Suprapubic skin (tissue), 4 donors: ENCODE measurements around the gene SYPL2. TPM values are rescaled to one million over a fixed set of nuclear protein-coding genes. Genes with fewer than 3 reads are reported as not detected.
A peak's percentile ranks its signal among the peaks of the same experiment; 100 is the strongest.

ENCODE experiments used
- DNase-seq, 2 donors: peaks; one replicate each; pipeline ENCODE4 v3.0.0-alpha.2; 2019; ENCODE audit warnings: low spot score in 2 of 2
- H3K27ac ChIP-seq: fragments of 200-600 bp; sonication (generic); one replicate; pipeline ENCODE4 v1.5.1; 2019
- H3K27me3 ChIP-seq: fragments of 200-600 bp; sonication (generic); one replicate; pipeline ENCODE4 v1.5.1; 2019
- H3K36me3 ChIP-seq: fragments of 200-600 bp; sonication (generic); one replicate; pipeline ENCODE4 v1.5.1; 2019
- H3K4me1 ChIP-seq: fragments of 200-600 bp; sonication (generic); one replicate; pipeline ENCODE4 v1.5.1; 2019
- H3K4me3 ChIP-seq: fragments of 200-600 bp; sonication (generic); one replicate; pipeline ENCODE4 v1.5.1; 2019; ENCODE audit warnings: mild to moderate bottlenecking
- H3K9me3 ChIP-seq: fragments of 200-600 bp; sonication (generic); one replicate; pipeline ENCODE4 v1.5.1; 2019
- CTCF ChIP-seq, 2 donors: fragments of 200-600 bp in 1 of 2; fragments of 450-650 bp in 1 of 2; sonication (generic) in 1 of 2; IDR thresholded peaks; one replicate each; pipeline ENCODE4 v1.5.1; 2016 to 2019; ENCODE audit warnings: antibody characterized with exemption in 2 of 2, mild to moderate bottlenecking in 1 of 2, moderate library complexity in 1 of 2
- EP300 ChIP-seq: sonication (generic); formaldehyde crosslinking; IDR thresholded peaks from one replicate; pipeline ENCODE4 v1.6.1; 2017; ENCODE audit warnings: antibody characterized with exemption
- POLR2A ChIP-seq, 2 donors: fragments of 450-650 bp; IDR thresholded peaks; one replicate each; pipeline ENCODE4 v1.6.1; 2017; ENCODE audit warnings: antibody characterized with exemption in 2 of 2, mild to moderate bottlenecking in 2 of 2, moderate library complexity in 2 of 2
- POLR2AphosphoS5 ChIP-seq, 3 donors: sonication (generic); formaldehyde crosslinking; IDR thresholded peaks; one replicate each; pipeline ENCODE4 v1.6.1; 2017; ENCODE audit warnings: antibody characterized with exemption in 3 of 3
- WGBS: methylation state at CpG from one replicate; pipeline ENCODE4 v1.1.5; 2018; 5-methylcytosine and 5-hydroxymethylcytosine counted together
- total RNA-seq, 4 donors: library from RNA; depleted of rRNA; stranded (reverse); fragments of >200 nt; gene quantifications; one replicate each; pipeline ENCODE4 v1.1.0, GENCODE V29; 2016

Gene SYPL2
- total RNA-seq, 4 donors from 2014 or later: 0.23 to 2.1 (median 0.34) TPM; not detected in 1

GRCh38 chr1:109482242-109482641, 15.9 kb downstream of the SYPL2 start:
- Histone ChIP-seq H3K4me1 (peaks cover 23% of the 10 kb centered on the region), H3K9me3 (no peaks in the 10 kb centered on the region), H3K4me3 (no peak overlapping the region), H3K36me3 (no peaks in the 10 kb centered on the region), H3K27me3 (peaks cover 3% of the 10 kb centered on the region), H3K27ac (no peak overlapping the region)
- DNase-seq: no peak
- TF ChIP-seq EP300: no peak
- no peak for TF ChIP-seq POLR2A (IDR thresholded peaks at IDR 0.05)
- no peak for TF ChIP-seq POLR2AphosphoS5 (IDR thresholded peaks at IDR 0.05)
- no peak for TF ChIP-seq CTCF (IDR thresholded peaks at IDR 0.05)

- DNase-seq: peak in 1 of 2 donors; percentile 80
- Histone ChIP-seq H3K36me3 (peaks cover 6% of the 10 kb centered on the region), H3K27ac (no peak overlapping the region), H3K27me3 (peaks cover under 1% of the 10 kb centered on the region), H3K4me1 (peaks cover 23% of the 10 kb centered on the region), H3K9me3 (no peaks in the 10 kb centered on the region), H3K4me3 (peak overlapping the region; percentile 77)
- 11% methylated on average over 23 of the region's 29 CpGs for WGBS
- TF ChIP-seq POLR2AphosphoS5 (IDR thresholded peaks at IDR 0.05) (no peak), CTCF (IDR thresholded peaks at IDR 0.05) (no peak), EP300 (no peak), POLR2A (IDR thresholded peaks at IDR 0.05) (no peak)
These were observed 16.7 kb downstream of the SYPL2 start for GRCh38 chr1:109482791-109483671.

GRCh38 chr1:109483672-109484518, 17.5 kb downstream of the SYPL2 start, which contains the start of gene ATXN7L2:
ATXN7L2 (plus strand) TSS chr1:109483905; CDS start chr1:109483954, 49 bp downstream.
- DNase-seq: peak; percentile 92 to 94
- WGBS: under 1% methylated on average over 41 of the region's 73 CpGs

GRCh38 chr1:109484519-109484975, 18.2 kb downstream of the SYPL2 start:
- Histone ChIP-seq H3K4me1 (peaks cover 23% of the 10 kb centered on the region), H3K9me3 (no peaks in the 10 kb centered on the region), H3K36me3 (peaks cover 19% of the 10 kb centered on the region), H3K4me3 (peak overlapping the region; percentile 77), H3K27ac (no peak overlapping the region), H3K27me3 (no peaks in the 10 kb centered on the region)
- no peak for TF ChIP-seq EP300
- no peak for TF ChIP-seq CTCF (IDR thresholded peaks at IDR 0.05)
- TF ChIP-seq POLR2A (IDR thresholded peaks at IDR 0.05): no peak
- TF ChIP-seq POLR2AphosphoS5 (IDR thresholded peaks at IDR 0.05): no peak
- WGBS: 27% methylated on average over 15 of the region's 15 CpGs
- DNase-seq: no peak

More at GRCh38 chr1:109483672-109484518, 17.5 kb downstream of the SYPL2 start, which contains the start of gene ATXN7L2:
- Histone ChIP-seq H3K27ac (peak within 1 kb of the TSS; percentile 97), H3K4me1 (peaks cover 23% of the 10 kb centered on the region), H3K9me3 (no peaks in the 10 kb centered on the region), H3K27me3 (no peaks in the 10 kb centered on the region), H3K4me3 (peak within 1 kb of the TSS; percentile 77), H3K36me3 (peaks cover 14% of the 10 kb centered on the region)
- TF ChIP-seq CTCF (IDR thresholded peaks at IDR 0.05) (no peak), POLR2A (IDR thresholded peaks at IDR 0.05) (peak in 1 of 2 donors; percentile 26), POLR2AphosphoS5 (IDR thresholded peaks at IDR 0.05) (peak in 1 of 3 donors; percentile 42), EP300 (no peak)
